ENCODE data around the gene ZNF385C.

DNA sequence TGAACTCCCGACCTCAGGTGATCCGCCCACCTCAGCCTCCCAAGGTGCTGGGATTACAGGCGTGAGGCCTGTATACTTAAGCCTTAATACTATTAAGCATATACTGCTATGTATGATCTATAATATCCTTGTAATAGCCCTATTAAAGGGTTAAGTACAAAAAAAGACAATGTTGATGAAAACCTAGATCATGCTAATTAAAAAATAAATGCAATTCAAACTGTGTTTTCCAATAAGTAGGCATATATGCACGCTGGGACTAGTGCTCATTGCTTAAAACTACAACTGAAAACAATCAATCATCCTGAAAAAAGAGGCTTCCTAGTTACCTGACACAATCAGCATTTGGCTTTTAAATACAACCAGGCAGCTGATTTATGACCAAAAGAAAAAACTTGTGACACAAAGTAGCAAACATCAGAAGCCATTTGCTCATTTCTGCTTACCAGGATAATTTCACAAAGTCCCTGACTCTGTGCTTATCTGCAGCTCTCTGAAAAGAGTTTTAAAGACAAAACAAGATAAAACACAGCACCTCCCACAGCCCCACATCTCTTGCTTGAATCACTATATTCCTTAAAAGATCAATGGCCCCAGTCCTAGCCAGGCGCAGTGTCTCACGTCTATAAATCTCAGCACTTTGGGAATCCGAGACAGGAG is 11.1 kb downstream of the ZNF385C start:
- TF ChIP-seq, protein P1, sequence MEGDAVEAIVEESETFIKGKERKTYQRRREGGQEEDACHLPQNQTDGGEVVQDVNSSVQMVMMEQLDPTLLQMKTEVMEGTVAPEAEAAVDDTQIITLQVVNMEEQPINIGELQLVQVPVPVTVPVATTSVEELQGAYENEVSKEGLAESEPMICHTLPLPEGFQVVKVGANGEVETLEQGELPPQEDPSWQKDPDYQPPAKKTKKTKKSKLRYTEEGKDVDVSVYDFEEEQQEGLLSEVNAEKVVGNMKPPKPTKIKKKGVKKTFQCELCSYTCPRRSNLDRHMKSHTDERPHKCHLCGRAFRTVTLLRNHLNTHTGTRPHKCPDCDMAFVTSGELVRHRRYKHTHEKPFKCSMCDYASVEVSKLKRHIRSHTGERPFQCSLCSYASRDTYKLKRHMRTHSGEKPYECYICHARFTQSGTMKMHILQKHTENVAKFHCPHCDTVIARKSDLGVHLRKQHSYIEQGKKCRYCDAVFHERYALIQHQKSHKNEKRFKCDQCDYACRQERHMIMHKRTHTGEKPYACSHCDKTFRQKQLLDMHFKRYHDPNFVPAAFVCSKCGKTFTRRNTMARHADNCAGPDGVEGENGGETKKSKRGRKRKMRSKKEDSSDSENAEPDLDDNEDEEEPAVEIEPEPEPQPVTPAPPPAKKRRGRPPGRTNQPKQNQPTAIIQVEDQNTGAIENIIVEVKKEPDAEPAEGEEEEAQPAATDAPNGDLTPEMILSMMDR (IDR thresholded peaks at IDR 0.05): no peak
- TF ChIP-seq POLR2AphosphoS5 (IDR thresholded peaks at IDR 0.05): no peak

Measured in prostate gland (tissue), 2 donors.